Lower leg skin (tissue), 3 donors: Measurements from ENCODE around the gene TMEM140.

ENCODE experiments used
- CTCF ChIP-seq, 3 donors: fragments of 450-650 bp; IDR thresholded peaks; one replicate each; pipeline ENCODE4 v1.5.1; 2016; ENCODE audit warnings: antibody characterized with exemption in 3 of 3, mild to moderate bottlenecking in 3 of 3, moderate library complexity in 2 of 3
- POLR2A ChIP-seq, 2 donors: fragments of 450-650 bp; IDR thresholded peaks; one replicate each; pipeline ENCODE4 v1.6.1; 2016 to 2017; ENCODE audit warnings: antibody characterized with exemption in 2 of 2, mild to moderate bottlenecking in 1 of 2, moderate library complexity in 1 of 2

GRCh38 chr7:135162382-135163001 lies 14.6 kb downstream of the TMEM140 start:
- TF ChIP-seq POLR2A (IDR thresholded peaks at IDR 0.05) (no peak), CTCF (IDR thresholded peaks at IDR 0.05) (no peak)
